Endothelial cell of umbilical vein (primary cell): ENCODE results near the gene RNASE8. TPM values are rescaled to one million over a fixed set of nuclear protein-coding genes. Genes with fewer than 3 reads are reported as not detected.

Experiments
- BruUV-seq: library from RNA; stranded (reverse); fragments of 400-500 nt; replicated peaks from 2 replicates; lab custom pipeline; 2021; lab: Mats Ljungman, UMichigan
- CTCF ChIA-PET: fragments of 300-600, 350-600 bp; sonication (Branson Sonifier 250); formaldehyde crosslinking; loops from one replicate; lab custom pipeline; 2021; ENCODE audit warnings: antibody characterized with exemption, inconsistent platforms; lab: Charles Lee
- POLR2A ChIA-PET: fragments of 300-600, 350-600 bp; sonication (Branson Sonifier 250); formaldehyde crosslinking; loops from one replicate; lab custom pipeline; 2021; ENCODE audit warnings: antibody characterized with exemption, inconsistent platforms; lab: Charles Lee
- DNase-seq: peaks from one replicate; pipeline ENCODE4 v3.0.0-alpha.2; 2011; ENCODE audit warnings: low read depth, low spot score
- FAIRE-seq: peaks from 2 replicates; lab custom pipeline; 2011; peaks lifted over from hg19 to GRCh38; lab: Jason Lieb, UNC
- H2AFZ ChIP-seq: 2 replicates; pipeline ENCODE4 v1.6.0; 2012; ENCODE audit warnings: low read depth, low read length, control low read depth, inconsistent platforms
- H3K27ac ChIP-seq: 2 replicates; pipeline ENCODE4 v1.5.1; 2011; ENCODE audit warnings: low read depth, mild to moderate bottlenecking, control low read depth, low read length, moderate library complexity; ENCODE audit not compliant: insufficient read depth
- H3K27me3 ChIP-seq, 2 experiments: 2 replicates each; pipeline versions ENCODE4 v1.6.0 to v1.6.1; 2011; ENCODE audit warnings: low read length in 2 of 2, mixed read lengths in 1 of 2; ENCODE audit not compliant: control insufficient read depth in 2 of 2, insufficient read depth in 2 of 2
- H3K36me3 ChIP-seq, 2 experiments: 2 replicates in 1 of 2; 3 replicates in 1 of 2; pipeline ENCODE4 v1.5.1; 2011; ENCODE audit warnings: low read length in 2 of 2, mild to moderate bottlenecking in 1 of 2, moderate library complexity in 1 of 2; ENCODE audit not compliant: control insufficient read depth in 2 of 2, insufficient read depth in 2 of 2; ENCODE audit errors: extremely low read depth in 1 of 2
- H3K4me1 ChIP-seq: 3 replicates; pipeline ENCODE4 v1.5.1; 2011; ENCODE audit warnings: mild to moderate bottlenecking, low read length; ENCODE audit not compliant: control insufficient read depth, insufficient read depth; ENCODE audit errors: extremely low read depth
- H3K4me2 ChIP-seq: 2 replicates; pipeline ENCODE4 v1.6.1; 2011; ENCODE audit warnings: low read length, control low read depth, mixed read lengths; ENCODE audit not compliant: insufficient read depth
- H3K4me3 ChIP-seq, 3 experiments: fragments of 200-600 bp in 1 of 3; sonication (generic), shearing (Covaris generic) in 1 of 3; replicated peaks in 1 of 3; 2 replicates each; pipeline ENCODE4 v1.5.1; 2011 to 2016; ENCODE audit warnings: control low read depth in 3 of 3, low read length in 3 of 3, mild to moderate bottlenecking in 2 of 3, inconsistent platforms in 1 of 3, low read depth in 1 of 3, moderate library complexity in 1 of 3; ENCODE audit not compliant: insufficient read depth in 1 of 3
- H3K79me2 ChIP-seq: 2 replicates; pipeline ENCODE4 v1.6.0; 2012; ENCODE audit warnings: low read length, inconsistent platforms; ENCODE audit not compliant: control insufficient read depth, insufficient read depth
- H3K9ac ChIP-seq: replicated peaks from 2 replicates; pipeline ENCODE3; 2011; ENCODE audit warnings: low read length, control low read depth; ENCODE audit not compliant: insufficient read depth; ENCODE audit errors: extremely low read depth
- H3K9me1 ChIP-seq: replicated peaks from 3 replicates; pipeline ENCODE4 v1.6.0; 2011; ENCODE audit warnings: mild to moderate bottlenecking, low read length; ENCODE audit not compliant: control insufficient read depth, insufficient read depth; ENCODE audit errors: extremely low read depth
- H3K9me3 ChIP-seq: replicated peaks from 2 replicates; pipeline ENCODE4 v1.5.1; 2012; ENCODE audit warnings: low read length, inconsistent platforms; ENCODE audit not compliant: control insufficient read depth, insufficient read depth
- H4K20me1 ChIP-seq: replicated peaks from 2 replicates; pipeline ENCODE3; 2011; ENCODE audit warnings: mild to moderate bottlenecking, low read length; ENCODE audit not compliant: control insufficient read depth, insufficient read depth; ENCODE audit errors: extremely low read depth
- CTCF ChIP-seq, 2 donors: IDR thresholded peaks; 1 replicate in 1 of 2; 2 replicates in 1 of 2; pipeline ENCODE4 v1.5.1; 2011; ENCODE audit warnings: low read length in 2 of 2, mild to moderate bottlenecking in 2 of 2, moderate library complexity in 2 of 2, control low read depth in 1 of 2, inconsistent platforms in 1 of 2, low read depth in 1 of 2; ENCODE audit not compliant: insufficient read depth in 1 of 2; ENCODE audit errors: extremely low read depth in 1 of 2
- EZH2 ChIP-seq: IDR thresholded peaks from 2 replicates; pipeline ENCODE4 v1.6.1; 2012; ENCODE audit warnings: borderline replicate concordance, low read depth, mild to moderate bottlenecking, moderate library complexity, low read length, inconsistent platforms; ENCODE audit not compliant: severe bottlenecking
- FOS ChIP-seq: IDR thresholded peaks from 2 replicates; pipeline ENCODE4 v1.6.1; 2011; ENCODE audit warnings: mild to moderate bottlenecking, low read length, moderate library complexity, borderline replicate concordance; ENCODE audit not compliant: insufficient read depth
- GATA2 ChIP-seq: IDR thresholded peaks from 2 replicates; pipeline ENCODE4 v1.7.0; 2011; ENCODE audit warnings: low read depth, mild to moderate bottlenecking, moderate library complexity, mixed read lengths, low read length; ENCODE audit not compliant: insufficient read length, insufficient read depth
- JUN ChIP-seq: IDR thresholded peaks from 2 replicates; pipeline ENCODE4 v1.6.1; 2011; ENCODE audit warnings: borderline replicate concordance, low read depth; ENCODE audit not compliant: insufficient read length, insufficient read depth
- MAX ChIP-seq: IDR thresholded peaks from 2 replicates; pipeline ENCODE4 v1.6.1; 2011; ENCODE audit not compliant: insufficient read depth, insufficient read length
- MYC ChIP-seq: IDR thresholded peaks from one replicate; pipeline ENCODE4 v1.6.1; 2011; ENCODE audit warnings: mild to moderate bottlenecking, low read depth, low read length
- POLR2A ChIP-seq: IDR thresholded peaks from 2 replicates; pipeline ENCODE4 v1.6.1; 2012; ENCODE audit warnings: low read depth, mild to moderate bottlenecking, control low read depth, low read length
- POLR2AphosphoS5 ChIP-seq: IDR thresholded peaks from 2 replicates; pipeline ENCODE4 v1.6.1; 2012; ENCODE audit warnings: low read depth, mild to moderate bottlenecking, control low read depth, low read length, moderate library complexity; ENCODE audit not compliant: insufficient read depth
- dilution Hi-C: fragments of 300-500 bp; cut with MboI; formaldehyde crosslinking; loops from one replicate; pipeline ENCODE4 v1.15.0; 2019; ENCODE audit warnings: low sequenced_read_pairs; ENCODE audit not compliant: extremely low pct_ligation_motif_present
- intact Hi-C: fragments of 100-400 bp; cut with micrococcal nuclease; formaldehyde crosslinking; loops from one replicate; pipeline ENCODE4 v1.10.0; 2022
- polyA plus RNA-seq, 4 experiments: library from polyadenylated mRNA; depleted of rRNA in 3 of 4; stranded (reverse) in 3 of 4; unstranded in 1 of 4; fragments of >200 nt; gene quantifications; 2 replicates each; pipeline versions ENCODE4 v1.2.1 to v1.2.3, GENCODE V29; 2011 to 2012; ENCODE audit warnings: missing spikeins in 1 of 4
- total RNA-seq: library from RNA; stranded (reverse); gene quantifications from 2 replicates; pipeline ENCODE4 v1.2.3, GENCODE V29; 2021

Gene RNASE8
- total and polyA plus RNA-seq, 2 donors (not counting 3 experiments of a cell fraction or from before 2014, with no cell fraction given), result not detected

GRCh38 chr14:21011136-21011535, 46.5 kb upstream of the RNASE8 start:
- no peaks in the 10 kb centered on the region for H3K79me2 ChIP-seq
- FAIRE-seq, result no peak
- H3K36me3 ChIP-seq, result no peaks in the 10 kb centered on the region
- dilution Hi-C loops (no loop called here), intact Hi-C loops (no loop called here)
- ChIA-PET CTCF (interaction anchor here (0.9 to 5.7 kb wide), 4 partner anchors 22 to 154 kb away, joined by 3 to 86 read pairs (median 8); partner anchors contain the start of genes RNASE13 and TPPP2), POLR2A (no interaction called here)
- H2AFZ ChIP-seq, result no peak overlapping the region
- H3K27ac ChIP-seq, result no peak overlapping the region
- no peaks in the 10 kb centered on the region for H3K9me1 ChIP-seq
- no peak for DNase-seq
- H3K4me1 ChIP-seq, result no peaks in the 10 kb centered on the region
- H3K27me3 ChIP-seq, result peaks cover 16 to 20% of the 10 kb centered on the region in 2 experiments
- no peak overlapping the region for H3K9ac ChIP-seq
- H3K4me2 ChIP-seq, result no peak overlapping the region
- no peaks in the 10 kb centered on the region for H3K9me3 ChIP-seq
- no peak for TF ChIP-seq POLR2AphosphoS5
- no peak for TF ChIP-seq POLR2A
- TF ChIP-seq JUN, result no peak
- no peak for TF ChIP-seq MYC
- TF ChIP-seq GATA2, result no peak
- no peak for TF ChIP-seq FOS
- TF ChIP-seq CTCF (IDR thresholded peaks at IDR 0.05; ENCODE audit: extremely low read depth in 1 of 2, insufficient read depth in 1 of 2, low read depth in 1 of 2, low read length in 2 of 2), result no peak
- TF ChIP-seq MAX, result no peak
- TF ChIP-seq EZH2, result no peak
- BruUV-seq, result no TSS peak
- no peaks in the 10 kb centered on the region for H4K20me1 ChIP-seq
- no peak overlapping the region for H3K4me3 ChIP-seq
